Measurements from ENCODE around the gene FRMD4A. TPM values are rescaled to one million over a fixed set of nuclear protein-coding genes. Genes with fewer than 3 reads are reported as not detected.

FRMD4A gene
- polyA plus RNA-seq, 1 of the 3 experiments (the other 2 are of a cell fraction), result 37.7 TPM

- Histone ChIP-seq H3K79me2 (ENCODE audit: insufficient read depth) (no peaks in the 10 kb centered on the region), H3K9me3 (no peaks in the 10 kb centered on the region), H3K27me3 (ENCODE audit: insufficient read depth) (no peaks in the 10 kb centered on the region; the same call in 1 of the 2 replicates), H3K27ac (ENCODE audit: low read depth in 2 of 2, low read length in 1 of 2) (no peak overlapping the region), H4K20me1 (ENCODE audit: insufficient read depth) (no peaks in the 10 kb centered on the region), H3K9me2 (no peaks in the 10 kb centered on the region), H2AFZ (ENCODE audit: low read depth) (no peak overlapping the region), H3K4me2 (no peak overlapping the region), H3F3A (replicated peaks; ENCODE audit: insufficient read depth) (no peaks in the 10 kb centered on the region), H3K4me3 (ENCODE audit: low read depth in 2 of 2, low read length in 1 of 2) (no peak overlapping the region), H3K9ac (no peak overlapping the region), H3K36me3 (replicated peaks in 1 of 2; ENCODE audit: control insufficient read depth in 1 of 2, insufficient read depth in 2 of 2, low read length in 1 of 2) (no peaks in the 10 kb centered on the region), H3K4me1 (ENCODE audit: control insufficient read depth in 1 of 2, insufficient read depth in 2 of 2, low read depth in 1 of 2, low read length in 1 of 2) (no peaks in the 10 kb centered on the region)
- POLR2A ChIA-PET, result no interaction called here
- no peak for DNase-seq
- WGBS (ENCODE audit: low lambda C conversion rate), result 20% methylated on average over 1 of the region's 1 CpG
- TF ChIP-seq RCOR1 (IDR thresholded peaks at IDR 0.05; ENCODE audit: low read length) (no peak), USF1 (IDR thresholded peaks at IDR 0.05; ENCODE audit: borderline replicate concordance, low read depth) (no peak), MXI1 (IDR thresholded peaks at IDR 0.05; ENCODE audit: low read depth, low read length) (no peak), NFIC (IDR thresholded peaks at IDR 0.05; ENCODE audit: borderline replicate concordance) (no peak), TEAD4 (IDR thresholded peaks at IDR 0.05; ENCODE audit: borderline replicate concordance, insufficient read depth) (no peak), RFX5 (IDR thresholded peaks at IDR 0.05; ENCODE audit: low read length) (no peak), JUND (IDR thresholded peaks at IDR 0.05) (no peak), RXRA (IDR thresholded peaks at IDR 0.05; ENCODE audit: borderline replicate concordance, low read depth) (no peak), EP300 (IDR thresholded peaks at IDR 0.05; ENCODE audit: borderline replicate concordance in 1 of 2, low read depth in 1 of 2, low read length in 1 of 2) (no peak), MAX (IDR thresholded peaks at IDR 0.05; ENCODE audit: low read depth) (no peak), GATA2 (CRISPR knock-in tag; IDR thresholded peaks at IDR 0.05) (no peak), GABPA (IDR thresholded peaks at IDR 0.05; ENCODE audit: low read depth) (no peak), FOXJ3 (CRISPR knock-in tag; IDR thresholded peaks at IDR 0.05) (no peak), FOSL2 (IDR thresholded peaks at IDR 0.05; ENCODE audit: borderline replicate concordance, low read depth) (no peak), YY1 (IDR thresholded peaks at IDR 0.05; ENCODE audit: low read depth) (no peak), MEF2A (IDR thresholded peaks at IDR 0.05; ENCODE audit: borderline replicate concordance, low read depth) (no peak)
- TF ChIP-seq, protein P1, sequence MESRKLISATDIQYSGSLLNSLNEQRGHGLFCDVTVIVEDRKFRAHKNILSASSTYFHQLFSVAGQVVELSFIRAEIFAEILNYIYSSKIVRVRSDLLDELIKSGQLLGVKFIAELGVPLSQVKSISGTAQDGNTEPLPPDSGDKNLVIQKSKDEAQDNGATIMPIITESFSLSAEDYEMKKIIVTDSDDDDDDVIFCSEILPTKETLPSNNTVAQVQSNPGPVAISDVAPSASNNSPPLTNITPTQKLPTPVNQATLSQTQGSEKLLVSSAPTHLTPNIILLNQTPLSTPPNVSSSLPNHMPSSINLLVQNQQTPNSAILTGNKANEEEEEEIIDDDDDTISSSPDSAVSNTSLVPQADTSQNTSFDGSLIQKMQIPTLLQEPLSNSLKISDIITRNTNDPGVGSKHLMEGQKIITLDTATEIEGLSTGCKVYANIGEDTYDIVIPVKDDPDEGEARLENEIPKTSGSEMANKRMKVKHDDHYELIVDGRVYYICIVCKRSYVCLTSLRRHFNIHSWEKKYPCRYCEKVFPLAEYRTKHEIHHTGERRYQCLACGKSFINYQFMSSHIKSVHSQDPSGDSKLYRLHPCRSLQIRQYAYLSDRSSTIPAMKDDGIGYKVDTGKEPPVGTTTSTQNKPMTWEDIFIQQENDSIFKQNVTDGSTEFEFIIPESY (IDR thresholded peaks at IDR 0.05; ENCODE audit: borderline replicate concordance, low read depth), result no peak
- TF ChIP-seq, protein P2, sequence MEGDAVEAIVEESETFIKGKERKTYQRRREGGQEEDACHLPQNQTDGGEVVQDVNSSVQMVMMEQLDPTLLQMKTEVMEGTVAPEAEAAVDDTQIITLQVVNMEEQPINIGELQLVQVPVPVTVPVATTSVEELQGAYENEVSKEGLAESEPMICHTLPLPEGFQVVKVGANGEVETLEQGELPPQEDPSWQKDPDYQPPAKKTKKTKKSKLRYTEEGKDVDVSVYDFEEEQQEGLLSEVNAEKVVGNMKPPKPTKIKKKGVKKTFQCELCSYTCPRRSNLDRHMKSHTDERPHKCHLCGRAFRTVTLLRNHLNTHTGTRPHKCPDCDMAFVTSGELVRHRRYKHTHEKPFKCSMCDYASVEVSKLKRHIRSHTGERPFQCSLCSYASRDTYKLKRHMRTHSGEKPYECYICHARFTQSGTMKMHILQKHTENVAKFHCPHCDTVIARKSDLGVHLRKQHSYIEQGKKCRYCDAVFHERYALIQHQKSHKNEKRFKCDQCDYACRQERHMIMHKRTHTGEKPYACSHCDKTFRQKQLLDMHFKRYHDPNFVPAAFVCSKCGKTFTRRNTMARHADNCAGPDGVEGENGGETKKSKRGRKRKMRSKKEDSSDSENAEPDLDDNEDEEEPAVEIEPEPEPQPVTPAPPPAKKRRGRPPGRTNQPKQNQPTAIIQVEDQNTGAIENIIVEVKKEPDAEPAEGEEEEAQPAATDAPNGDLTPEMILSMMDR (IDR thresholded peaks at IDR 0.05), result no peak
- TF ChIP-seq, protein P3, sequence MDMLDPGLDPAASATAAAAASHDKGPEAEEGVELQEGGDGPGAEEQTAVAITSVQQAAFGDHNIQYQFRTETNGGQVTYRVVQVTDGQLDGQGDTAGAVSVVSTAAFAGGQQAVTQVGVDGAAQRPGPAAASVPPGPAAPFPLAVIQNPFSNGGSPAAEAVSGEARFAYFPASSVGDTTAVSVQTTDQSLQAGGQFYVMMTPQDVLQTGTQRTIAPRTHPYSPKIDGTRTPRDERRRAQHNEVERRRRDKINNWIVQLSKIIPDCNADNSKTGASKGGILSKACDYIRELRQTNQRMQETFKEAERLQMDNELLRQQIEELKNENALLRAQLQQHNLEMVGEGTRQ (IDR thresholded peaks at IDR 0.05; ENCODE audit: borderline replicate concordance, low read depth, low read length), result no peak
- CTCF ChIA-PET, result interaction anchor here (0.6 kb wide), 1 partner anchor 618 kb away, joined by 3 read pairs; no protein-coding TSS in a partner anchor
Measured at GRCh38 chr10:14353291-14353913, 22.7 kb upstream of the FRMD4A start.
